ENCODE measurements around the gene TMEM87B. TPM values are rescaled to one million over a fixed set of nuclear protein-coding genes. Genes with fewer than 3 reads are reported as not detected.

Gene TMEM87B
- total RNA-seq, 1 donor from 2014 or later = 15.4 TPM

DNA sequence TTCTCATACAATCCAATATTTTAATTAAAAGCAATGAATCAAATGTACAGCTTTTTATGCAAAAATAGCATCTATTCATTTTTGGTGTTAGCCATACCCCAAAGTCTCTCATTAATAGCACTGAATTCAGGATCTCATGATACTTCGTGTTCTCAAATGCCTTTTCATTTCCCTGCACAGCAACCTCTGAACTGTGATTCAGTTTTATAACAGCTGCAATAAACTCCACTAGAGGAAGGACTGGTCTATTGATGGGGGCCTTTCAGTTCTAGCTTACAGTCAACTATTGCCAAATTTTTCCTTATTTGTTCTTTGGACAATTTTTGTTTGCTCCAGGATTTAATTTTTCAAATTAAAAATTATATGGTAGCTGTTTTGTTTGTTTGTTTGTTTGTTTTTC, 4.8 kb upstream of the TMEM87B start:
- peaks cover 16% of the 10 kb centered on the region for H3K9me3 Mint-ChIP-seq (ENCODE audit: low read depth)
- no peak overlapping the region for H3K27ac Mint-ChIP-seq
- no peaks in the 10 kb centered on the region for H3K27me3 Mint-ChIP-seq
- H3K4me1 Mint-ChIP-seq (ENCODE audit: low read depth) = peaks cover 19% of the 10 kb centered on the region
- peaks cover 2% of the 10 kb centered on the region for H3K36me3 Mint-ChIP-seq (ENCODE audit: insufficient read depth)
- no peak overlapping the region for H3K4me3 Mint-ChIP-seq (ENCODE audit: low read depth)
- DNase-seq (ENCODE audit: low spot score, unreplicated experiment) = no peak
- TF ChIP-seq, protein P1, sequence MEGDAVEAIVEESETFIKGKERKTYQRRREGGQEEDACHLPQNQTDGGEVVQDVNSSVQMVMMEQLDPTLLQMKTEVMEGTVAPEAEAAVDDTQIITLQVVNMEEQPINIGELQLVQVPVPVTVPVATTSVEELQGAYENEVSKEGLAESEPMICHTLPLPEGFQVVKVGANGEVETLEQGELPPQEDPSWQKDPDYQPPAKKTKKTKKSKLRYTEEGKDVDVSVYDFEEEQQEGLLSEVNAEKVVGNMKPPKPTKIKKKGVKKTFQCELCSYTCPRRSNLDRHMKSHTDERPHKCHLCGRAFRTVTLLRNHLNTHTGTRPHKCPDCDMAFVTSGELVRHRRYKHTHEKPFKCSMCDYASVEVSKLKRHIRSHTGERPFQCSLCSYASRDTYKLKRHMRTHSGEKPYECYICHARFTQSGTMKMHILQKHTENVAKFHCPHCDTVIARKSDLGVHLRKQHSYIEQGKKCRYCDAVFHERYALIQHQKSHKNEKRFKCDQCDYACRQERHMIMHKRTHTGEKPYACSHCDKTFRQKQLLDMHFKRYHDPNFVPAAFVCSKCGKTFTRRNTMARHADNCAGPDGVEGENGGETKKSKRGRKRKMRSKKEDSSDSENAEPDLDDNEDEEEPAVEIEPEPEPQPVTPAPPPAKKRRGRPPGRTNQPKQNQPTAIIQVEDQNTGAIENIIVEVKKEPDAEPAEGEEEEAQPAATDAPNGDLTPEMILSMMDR (IDR thresholded peaks at IDR 0.05; ENCODE audit: unreplicated experiment) = no peak

DNA sequence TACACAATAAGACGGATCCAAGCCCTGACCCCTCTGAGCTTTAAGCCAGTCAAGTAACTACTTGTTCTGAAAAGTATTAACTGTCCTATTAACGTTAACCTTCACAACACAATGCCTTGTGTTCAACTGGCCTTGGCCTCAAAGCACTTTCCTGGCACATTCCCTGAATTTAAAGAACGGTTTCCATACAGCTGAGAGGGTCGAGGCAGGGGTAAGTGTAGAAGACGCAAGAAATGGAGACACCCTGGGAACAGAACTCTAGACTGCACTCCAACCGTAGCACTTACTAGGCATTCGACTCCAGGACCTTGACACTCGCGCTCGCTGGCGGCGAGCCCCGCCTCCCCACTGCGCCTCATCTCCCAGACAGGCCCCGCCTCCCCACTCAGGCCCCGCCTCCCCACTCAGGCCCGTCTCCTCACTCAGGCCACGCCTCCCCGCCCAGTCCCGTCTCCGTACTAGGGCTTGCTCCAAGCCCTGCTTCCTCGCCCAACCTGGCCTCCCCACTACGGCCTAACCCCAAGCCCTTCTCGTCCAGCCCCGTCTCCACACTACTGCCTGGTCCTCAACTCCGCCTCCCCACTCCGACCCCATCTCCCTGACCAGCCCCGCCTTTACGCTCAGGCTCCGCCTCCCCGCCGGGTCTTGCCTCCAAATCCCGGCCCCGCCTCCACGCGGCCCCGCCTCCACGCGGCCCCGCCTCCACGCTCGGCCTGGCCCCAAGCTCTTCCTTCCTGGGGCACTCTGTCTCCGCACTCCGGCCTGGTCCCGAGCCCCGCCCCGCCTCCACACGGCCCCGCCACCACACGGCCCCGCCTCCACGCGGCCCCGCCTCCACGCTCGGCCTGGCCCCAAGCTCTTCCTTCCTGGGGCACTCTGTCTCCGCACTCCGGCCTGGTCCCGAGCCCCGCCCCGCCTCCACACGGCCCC, 887 bp upstream of the TMEM87B start:
- H3K27ac Mint-ChIP-seq = peak overlapping the region; percentile 97
- H3K27me3 Mint-ChIP-seq = no peaks in the 10 kb centered on the region
- no peaks in the 10 kb centered on the region for H3K36me3 Mint-ChIP-seq (ENCODE audit: insufficient read depth)
- TF ChIP-seq, protein P1 (IDR thresholded peaks at IDR 0.05; ENCODE audit: unreplicated experiment) = no peak
- DNase-seq (ENCODE audit: low spot score, unreplicated experiment) = peak; percentile 97
- H3K9me3 Mint-ChIP-seq (ENCODE audit: low read depth) = peaks cover 6% of the 10 kb centered on the region
- H3K4me3 Mint-ChIP-seq (ENCODE audit: low read depth) = peak overlapping the region; percentile 94
- peaks cover 13% of the 10 kb centered on the region for H3K4me1 Mint-ChIP-seq (ENCODE audit: low read depth)

DNA sequence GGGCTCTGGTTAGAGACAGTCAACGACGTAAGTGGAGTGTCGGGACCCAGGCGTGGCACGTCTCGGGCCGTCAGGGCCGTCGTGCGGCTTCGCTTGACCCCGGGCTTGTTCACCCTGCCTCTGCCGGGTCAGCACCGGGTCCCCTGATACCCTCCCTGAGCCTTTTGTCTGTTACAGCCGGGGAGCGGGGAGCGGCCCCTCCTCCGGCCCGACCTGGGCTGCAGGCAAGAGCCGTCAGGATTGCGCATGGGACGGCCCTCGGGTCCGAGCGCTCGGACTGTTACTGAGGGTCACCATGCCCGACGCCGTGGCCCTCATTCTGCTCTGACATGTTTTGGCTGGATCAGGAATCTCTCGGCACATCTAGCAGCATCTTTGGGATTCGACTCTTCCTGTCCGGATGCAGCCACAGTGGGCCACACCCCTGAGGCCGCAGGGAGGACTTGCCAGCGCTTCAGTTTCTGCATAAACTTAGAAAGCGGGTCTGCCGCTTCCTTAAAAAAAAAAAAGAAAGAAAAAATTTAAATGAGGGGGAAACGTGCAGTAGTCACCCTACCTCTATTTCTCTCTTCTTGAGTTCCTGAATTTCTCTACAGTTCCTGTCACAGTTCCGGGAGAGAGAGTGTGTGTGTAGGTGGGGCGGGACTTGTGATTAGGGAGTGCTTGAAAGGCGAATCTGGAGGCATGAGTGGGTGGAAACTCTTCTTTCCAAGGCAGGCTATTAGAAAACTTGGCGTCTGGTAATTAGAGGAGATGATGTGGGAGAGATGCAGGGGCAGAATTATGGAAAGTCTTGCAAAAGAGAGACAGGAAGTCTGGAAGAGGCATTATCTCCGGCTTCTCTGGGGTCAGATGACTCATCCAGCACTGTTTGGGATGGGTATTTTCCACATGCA, 909 bp downstream of the TMEM87B start:
- H3K4me1 Mint-ChIP-seq (ENCODE audit: low read depth) = peaks cover 13% of the 10 kb centered on the region
- TF ChIP-seq, protein P1 (IDR thresholded peaks at IDR 0.05; ENCODE audit: unreplicated experiment) = no peak
- peaks cover 2% of the 10 kb centered on the region for H3K36me3 Mint-ChIP-seq (ENCODE audit: insufficient read depth)
- H3K27ac Mint-ChIP-seq = peak overlapping the region; percentile 93
- no peaks in the 10 kb centered on the region for H3K9me3 Mint-ChIP-seq (ENCODE audit: low read depth)
- peak overlapping the region; percentile 87 for H3K4me3 Mint-ChIP-seq (ENCODE audit: low read depth)
- DNase-seq (ENCODE audit: low spot score, unreplicated experiment) = no peak
- H3K27me3 Mint-ChIP-seq = no peaks in the 10 kb centered on the region

- Mint-ChIP-seq H3K27ac (peak overlapping the region; percentile 93), H3K4me3 (ENCODE audit: low read depth) (peak overlapping the region; percentile 87)
- TF ChIP-seq, protein P1 (IDR thresholded peaks at IDR 0.05; ENCODE audit: unreplicated experiment) = no peak
These were observed 1.5 kb downstream of the TMEM87B start for GRCh38 chr2:112056626-112056987.

GRCh38 chr2:112059671-112060070, 4.6 kb downstream of the TMEM87B start:
- no peak for DNase-seq (ENCODE audit: low spot score, unreplicated experiment)
- Mint-ChIP-seq H3K9me3 (ENCODE audit: low read depth) (no peaks in the 10 kb centered on the region), H3K4me1 (ENCODE audit: low read depth) (peaks cover 7% of the 10 kb centered on the region), H3K4me3 (ENCODE audit: low read depth) (no peak overlapping the region), H3K27ac (no peak overlapping the region), H3K36me3 (ENCODE audit: insufficient read depth) (peaks cover 8% of the 10 kb centered on the region), H3K27me3 (no peaks in the 10 kb centered on the region)
- TF ChIP-seq, protein P1 (IDR thresholded peaks at IDR 0.05; ENCODE audit: unreplicated experiment) = no peak

More at GRCh38 chr2:112056626-112056987, 1.5 kb downstream of the TMEM87B start:
- Mint-ChIP-seq H3K9me3 (ENCODE audit: low read depth) (no peaks in the 10 kb centered on the region), H3K36me3 (ENCODE audit: insufficient read depth) (peaks cover 2% of the 10 kb centered on the region), H3K4me1 (ENCODE audit: low read depth) (peaks cover 13% of the 10 kb centered on the region), H3K27me3 (no peaks in the 10 kb centered on the region)
- DNase-seq (ENCODE audit: low spot score, unreplicated experiment) = no peak
